ENCODE measurements around the gene ANKS1B.

DNA sequence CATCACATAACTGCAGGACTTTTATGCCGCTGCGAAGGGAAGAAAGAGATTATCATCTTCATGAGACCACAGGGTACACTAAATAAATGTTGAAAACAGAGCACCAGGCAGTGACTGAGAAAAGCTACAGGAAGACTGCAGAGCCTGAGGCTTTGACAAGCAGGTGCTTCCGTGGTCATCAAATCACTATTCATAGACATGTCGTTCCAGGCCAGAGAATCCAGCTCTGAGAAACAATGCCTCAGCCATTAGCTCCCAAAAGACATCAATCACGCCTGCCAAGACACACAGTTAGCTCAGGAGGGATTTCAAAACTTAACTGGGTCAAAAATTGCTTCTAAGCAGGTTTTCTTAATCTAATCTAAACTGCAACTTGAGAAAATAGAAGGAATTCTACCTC lies 384.3 kb downstream of the ANKS1B start:
- TF ChIP-seq GATA2 (IDR thresholded peaks at IDR 0.05; ENCODE audit: low read depth, low read length) (no peak), GATA3 (IDR thresholded peaks at IDR 0.05; ENCODE audit: low read depth, low read length) (no peak)

Data from SH-SY5Y (cell line).